PC-3 (cell line): ENCODE data around the gene MAGI1. TPM values are rescaled to one million over a fixed set of nuclear protein-coding genes. Genes with fewer than 3 reads are reported as not detected.

ENCODE experiments used
- ATAC-seq: fragments of 200-7000 bp; cut with Tn5 transposase; 2 replicates; pipeline ENCODE4 v1.9.1; 2020; ENCODE audit warnings: mild to moderate bottlenecking, moderate library complexity
- BruUV-seq: library from RNA; stranded (reverse); fragments of 400-500 nt; replicated peaks from 2 replicates; lab custom pipeline; 2021; lab: Mats Ljungman, UMichigan
- CTCF ChIA-PET: fragments of 300-600 bp; sonication (Branson Sonifier 250); formaldehyde crosslinking; loops from one replicate; lab custom pipeline; 2022; ENCODE audit warnings: antibody characterized with exemption; lab: Charles Lee
- POLR2A ChIA-PET: fragments of 300-600 bp; sonication (Branson Sonifier 250); formaldehyde crosslinking; loops from one replicate; lab custom pipeline; 2022; ENCODE audit warnings: antibody characterized with exemption; ENCODE audit not compliant: unreplicated experiment; lab: Charles Lee
- DNase-seq: peaks from one replicate; pipeline ENCODE4 v3.0.0-alpha.2; 2015
- H2AFZ ChIP-seq: fragments of 300-600 bp; sonication (generic); 2 replicates; pipeline ENCODE4 v1.6.0; 2016; ENCODE audit warnings: antibody characterized with exemption, low read length
- H3F3A ChIP-seq: fragments of 300-600 bp; sonication (generic); one replicate; pipeline ENCODE4 v1.6.0; 2017; ENCODE audit warnings: antibody characterized with exemption, low read length, control low read depth, mild to moderate bottlenecking; ENCODE audit not compliant: unreplicated experiment
- H3K27ac ChIP-seq: fragments of 300-600 bp; sonication (generic); 2 replicates; pipeline ENCODE4 v1.5.1; 2016; ENCODE audit warnings: mild to moderate bottlenecking, low read length
- H3K27me3 ChIP-seq: fragments of 300-600 bp; sonication (generic); 2 replicates; pipeline ENCODE4 v1.6.1; 2016; ENCODE audit warnings: low read length, mixed read lengths
- H3K36me3 ChIP-seq: fragments of 300-600 bp; sonication (generic); 2 replicates; pipeline ENCODE4 v1.6.1; 2016; ENCODE audit warnings: low read depth, mixed run types, low read length, mixed read lengths
- H3K4me1 ChIP-seq: fragments of 300-600 bp; sonication (generic); 2 replicates; pipeline ENCODE4 v1.5.1; 2016; ENCODE audit warnings: low read length; ENCODE audit not compliant: insufficient read depth
- H3K4me2 ChIP-seq: fragments of 300-600 bp; sonication (generic); 2 replicates; pipeline ENCODE4 v1.6.0; 2016; ENCODE audit warnings: low read length
- H3K4me3 ChIP-seq: fragments of 300-600 bp; sonication (generic); 2 replicates; pipeline ENCODE4 v1.5.1; 2016; ENCODE audit warnings: mild to moderate bottlenecking, low read length, mixed read lengths
- H3K79me2 ChIP-seq: fragments of 300-600 bp; sonication (generic); 2 replicates; pipeline ENCODE4 v1.6.1; 2017; ENCODE audit warnings: low read length, mixed read lengths
- H3K9ac ChIP-seq: fragments of 300-600 bp; sonication (generic); 2 replicates; pipeline ENCODE4 v1.6.0; 2016; ENCODE audit warnings: mild to moderate bottlenecking, low read length
- H3K9me2 ChIP-seq: fragments of 300-600 bp; sonication (generic); replicated peaks from 2 replicates; pipeline ENCODE4 v1.6.1; 2016; ENCODE audit warnings: mixed run types, low read length, mixed read lengths
- H3K9me3 ChIP-seq: fragments of 300-600 bp; sonication (generic); 2 replicates; pipeline ENCODE4 v1.6.1; 2016; ENCODE audit warnings: low read length, mixed read lengths
- H4K20me1 ChIP-seq: fragments of 300-600 bp; sonication (generic); 2 replicates; pipeline ENCODE4 v1.6.1; 2016; ENCODE audit warnings: low read length, mixed read lengths
- EZH2 ChIP-seq: fragments of 300-600 bp; sonication (generic); IDR thresholded peaks from one replicate; pipeline ENCODE4 v1.6.1; 2017; ENCODE audit warnings: antibody characterized with exemption, mild to moderate bottlenecking, low read length; ENCODE audit not compliant: unreplicated experiment
- EZH2phosphoT487 ChIP-seq: fragments of 300-600 bp; sonication (generic); IDR thresholded peaks from 2 replicates; pipeline ENCODE4 v1.6.1; 2018; ENCODE audit warnings: mild to moderate bottlenecking, antibody characterized with exemption, low read length, borderline replicate concordance
- intact Hi-C: fragments of 100-400 bp; cut with micrococcal nuclease; formaldehyde crosslinking; loops from 2 replicates; pipeline ENCODE4 v1.9.0; 2023
- total RNA-seq: library from RNA; depleted of rRNA; stranded (reverse); fragments of >200 nt; gene quantifications from 2 replicates; pipeline ENCODE4 v1.2.3, GENCODE V29; 2014
- TF ChIP-seq, protein P1 (sequence below): fragments of 300-600 bp; sonication (generic); conservative IDR thresholded peaks from 2 replicates; pipeline ENCODE4 v1.5.1; 2017; ENCODE audit warnings: antibody characterized with exemption, low read depth, mild to moderate bottlenecking, low read length

The MAGI1 gene
- total RNA-seq, 1 experiment from 2014 or later = 8.9 TPM

DNA sequence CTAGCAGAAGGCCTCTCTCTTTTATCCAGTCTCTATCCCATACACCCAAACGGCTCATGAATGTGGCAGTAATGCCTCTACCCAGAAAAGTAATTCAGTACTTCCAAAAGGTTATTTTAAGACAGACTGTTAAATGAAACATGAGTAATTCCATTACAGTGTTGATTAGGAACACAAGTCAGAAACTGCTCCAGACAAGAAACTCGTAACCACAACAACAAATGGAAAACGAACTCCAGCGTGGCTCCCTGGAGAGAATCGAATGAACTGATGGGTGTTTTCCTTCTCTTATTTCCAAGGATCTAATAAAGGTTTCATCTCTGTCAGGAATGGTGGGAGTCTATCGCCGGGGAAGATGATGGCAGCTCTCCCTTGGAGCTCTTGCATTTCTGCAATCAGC, 228.4 kb downstream of the MAGI1 start:
- BruUV-seq = no TSS peak
- H2AFZ ChIP-seq = no peak overlapping the region
- H3K27ac ChIP-seq = no peak overlapping the region
- H3K4me2 ChIP-seq = no peak overlapping the region
- H3K27me3 ChIP-seq = no peaks in the 10 kb centered on the region
- no peaks in the 10 kb centered on the region for H3K36me3 ChIP-seq
- TF ChIP-seq, protein P1, sequence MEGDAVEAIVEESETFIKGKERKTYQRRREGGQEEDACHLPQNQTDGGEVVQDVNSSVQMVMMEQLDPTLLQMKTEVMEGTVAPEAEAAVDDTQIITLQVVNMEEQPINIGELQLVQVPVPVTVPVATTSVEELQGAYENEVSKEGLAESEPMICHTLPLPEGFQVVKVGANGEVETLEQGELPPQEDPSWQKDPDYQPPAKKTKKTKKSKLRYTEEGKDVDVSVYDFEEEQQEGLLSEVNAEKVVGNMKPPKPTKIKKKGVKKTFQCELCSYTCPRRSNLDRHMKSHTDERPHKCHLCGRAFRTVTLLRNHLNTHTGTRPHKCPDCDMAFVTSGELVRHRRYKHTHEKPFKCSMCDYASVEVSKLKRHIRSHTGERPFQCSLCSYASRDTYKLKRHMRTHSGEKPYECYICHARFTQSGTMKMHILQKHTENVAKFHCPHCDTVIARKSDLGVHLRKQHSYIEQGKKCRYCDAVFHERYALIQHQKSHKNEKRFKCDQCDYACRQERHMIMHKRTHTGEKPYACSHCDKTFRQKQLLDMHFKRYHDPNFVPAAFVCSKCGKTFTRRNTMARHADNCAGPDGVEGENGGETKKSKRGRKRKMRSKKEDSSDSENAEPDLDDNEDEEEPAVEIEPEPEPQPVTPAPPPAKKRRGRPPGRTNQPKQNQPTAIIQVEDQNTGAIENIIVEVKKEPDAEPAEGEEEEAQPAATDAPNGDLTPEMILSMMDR = no peak
- TF ChIP-seq EZH2phosphoT487 = no peak
- TF ChIP-seq EZH2 = no peak
- no peaks in the 10 kb centered on the region for H3K79me2 ChIP-seq
- peaks cover 4% of the 10 kb centered on the region; the same call in 1 of the 2 replicates for H3K4me1 ChIP-seq
- H3K4me3 ChIP-seq = no peak overlapping the region
- ChIA-PET CTCF (no interaction called here), POLR2A (no interaction called here)
- intact Hi-C loops = no loop called here
- no peaks in the 10 kb centered on the region for H3F3A ChIP-seq
- DNase-seq (no peak), ATAC-seq (no peak)
- H3K9me3 ChIP-seq = no peaks in the 10 kb centered on the region
- H4K20me1 ChIP-seq = no peaks in the 10 kb centered on the region
- no peak overlapping the region for H3K9ac ChIP-seq
- no peaks in the 10 kb centered on the region for H3K9me2 ChIP-seq

DNA sequence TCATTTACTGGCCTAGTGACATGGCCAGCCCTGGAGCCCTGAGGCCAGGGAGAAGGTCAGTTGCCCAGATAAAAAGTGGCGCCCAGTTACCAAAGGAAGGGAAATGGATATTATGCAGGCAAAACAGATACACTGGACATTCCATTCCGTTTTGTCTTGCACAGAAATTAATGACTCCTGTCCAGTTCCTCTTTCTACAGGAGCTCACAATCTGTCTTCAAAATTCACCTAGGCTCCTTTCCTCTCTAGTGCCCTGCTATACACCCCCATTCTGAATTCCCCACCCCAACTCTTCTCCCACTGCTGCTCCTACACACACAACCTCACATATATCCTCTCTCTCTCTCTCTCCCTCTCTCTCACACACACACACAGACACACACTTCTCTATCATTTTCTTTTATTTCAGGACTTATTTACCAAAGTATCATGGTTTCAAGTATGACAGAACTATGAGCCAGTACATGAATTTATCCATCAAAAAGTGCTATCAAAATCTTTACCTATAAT, 229.0 kb downstream of the MAGI1 start:
- Histone ChIP-seq H3K9me3 (no peaks in the 10 kb centered on the region), H3K79me2 (no peaks in the 10 kb centered on the region), H2AFZ (no peak overlapping the region), H3K9ac (no peak overlapping the region), H3K4me2 (no peak overlapping the region), H3K27me3 (no peaks in the 10 kb centered on the region), H3K4me3 (no peak overlapping the region), H4K20me1 (no peaks in the 10 kb centered on the region), H3K9me2 (no peaks in the 10 kb centered on the region), H3K27ac (no peak overlapping the region), H3K4me1 (peaks cover 4% of the 10 kb centered on the region; the same call in 1 of the 2 replicates), H3K36me3 (no peaks in the 10 kb centered on the region), H3F3A (no peaks in the 10 kb centered on the region)
- TF ChIP-seq, protein P1 = no peak
- no peak for TF ChIP-seq EZH2
- no peak for TF ChIP-seq EZH2phosphoT487
- ChIA-PET CTCF (no interaction called here), POLR2A (no interaction called here)
- no peak for DNase-seq
- intact Hi-C loops = no loop called here
- no peak for ATAC-seq
- no TSS peak for BruUV-seq

DNA sequence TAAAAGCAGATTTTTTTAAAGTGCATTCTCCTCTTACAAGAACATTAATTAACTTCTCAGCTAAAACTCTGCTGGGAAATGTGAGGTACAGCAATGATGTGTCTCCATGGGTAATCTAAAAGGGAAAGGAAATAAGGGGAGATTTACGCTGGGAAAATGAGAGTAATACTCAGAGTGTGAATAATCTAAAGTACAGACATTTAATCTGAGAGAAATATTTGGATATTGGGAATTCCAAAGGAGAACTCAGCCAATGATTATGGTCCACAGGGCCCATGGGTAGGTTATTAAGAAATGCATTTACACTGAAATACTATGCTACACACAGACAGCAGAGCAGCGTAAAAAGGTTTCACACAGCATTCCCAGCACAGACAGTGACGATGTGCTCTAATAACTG, 229.9 kb downstream of the MAGI1 start:
- no peak overlapping the region for H3K27ac ChIP-seq
- H3K4me3 ChIP-seq = no peak overlapping the region
- H3F3A ChIP-seq = no peaks in the 10 kb centered on the region
- no peak overlapping the region for H2AFZ ChIP-seq
- H3K36me3 ChIP-seq = no peaks in the 10 kb centered on the region
- no peaks in the 10 kb centered on the region for H4K20me1 ChIP-seq
- ChIA-PET POLR2A (no interaction called here), CTCF (no interaction called here)
- no peak for DNase-seq
- no peak overlapping the region for H3K9ac ChIP-seq
- peaks cover 4% of the 10 kb centered on the region; the same call in 1 of the 2 replicates for H3K4me1 ChIP-seq
- H3K27me3 ChIP-seq = no peaks in the 10 kb centered on the region
- no peaks in the 10 kb centered on the region for H3K79me2 ChIP-seq
- intact Hi-C loops = no loop called here
- no TSS peak for BruUV-seq
- no peak overlapping the region for H3K4me2 ChIP-seq
- no peak for ATAC-seq
- no peaks in the 10 kb centered on the region for H3K9me2 ChIP-seq
- TF ChIP-seq EZH2phosphoT487 (no peak), EZH2 (no peak)
- TF ChIP-seq, protein P1 = no peak
- no peaks in the 10 kb centered on the region for H3K9me3 ChIP-seq
